Measurements from ENCODE around the gene PRELID2.

Gene PRELID2

GRCh38 chr5:145811834-145812625 is 23.1 kb downstream of the PRELID2 start:
- H3K4me3 ChIP-seq (replicated peaks; ENCODE audit: low read depth, low read length): no peak overlapping the region
- peak; percentile 76 for DNase-seq (ENCODE audit: low read depth)
- TF ChIP-seq CTCF (IDR thresholded peaks at IDR 0.05; ENCODE audit: low read length, missing control alignments): peak; percentile 45

DNA sequence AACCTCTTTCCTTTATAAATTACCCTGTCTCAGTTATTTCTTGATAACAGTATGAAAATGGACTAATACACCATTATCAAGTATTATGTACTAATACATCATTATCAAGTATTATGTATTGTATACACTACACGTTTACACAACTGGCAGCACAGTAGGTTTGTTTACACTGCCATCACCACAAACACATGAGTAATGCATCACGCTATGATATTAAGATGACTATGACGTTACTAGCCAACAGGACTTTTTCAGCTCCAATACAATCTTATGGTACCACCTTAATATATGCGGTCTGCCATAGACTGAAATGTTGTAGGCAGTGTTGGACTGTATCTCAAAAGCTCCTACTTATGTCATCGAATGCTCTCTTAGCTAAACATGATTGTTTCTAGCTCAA is 28.2 kb downstream of the PRELID2 start:
- H3K4me3 ChIP-seq (replicated peaks; ENCODE audit: low read depth, low read length): no peak overlapping the region
- TF ChIP-seq CTCF (IDR thresholded peaks at IDR 0.05; ENCODE audit: low read length, missing control alignments): no peak
- DNase-seq (ENCODE audit: low read depth): no peak

DNA sequence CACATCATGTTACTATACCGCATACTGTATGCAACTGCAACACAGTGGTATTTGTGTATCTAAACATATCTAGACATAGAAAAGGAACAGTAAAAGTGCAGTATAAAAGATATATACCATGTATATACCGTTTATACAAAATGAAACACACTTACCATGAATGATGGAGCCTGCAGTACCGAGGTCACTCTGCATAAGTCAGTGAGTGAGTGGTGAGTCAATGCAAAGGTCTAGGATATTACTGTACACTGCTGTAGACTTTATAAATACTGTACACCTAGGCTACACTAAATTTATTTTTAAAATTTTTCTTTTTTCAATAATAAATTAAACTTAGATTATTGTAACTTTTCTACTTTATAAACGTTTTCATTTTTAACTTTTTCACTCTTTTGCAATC is 29.3 kb downstream of the PRELID2 start:
- DNase-seq (ENCODE audit: low read depth): no peak
- no peak overlapping the region for H3K4me3 ChIP-seq (replicated peaks; ENCODE audit: low read depth, low read length)
- no peak for TF ChIP-seq CTCF (IDR thresholded peaks at IDR 0.05; ENCODE audit: low read length, missing control alignments)

GRCh38 chr5:145804701-145805100 is 30.4 kb downstream of the PRELID2 start:
- H3K4me3 ChIP-seq (replicated peaks; ENCODE audit: low read depth, low read length): no peak overlapping the region
- DNase-seq (ENCODE audit: low read depth): no peak

DNA sequence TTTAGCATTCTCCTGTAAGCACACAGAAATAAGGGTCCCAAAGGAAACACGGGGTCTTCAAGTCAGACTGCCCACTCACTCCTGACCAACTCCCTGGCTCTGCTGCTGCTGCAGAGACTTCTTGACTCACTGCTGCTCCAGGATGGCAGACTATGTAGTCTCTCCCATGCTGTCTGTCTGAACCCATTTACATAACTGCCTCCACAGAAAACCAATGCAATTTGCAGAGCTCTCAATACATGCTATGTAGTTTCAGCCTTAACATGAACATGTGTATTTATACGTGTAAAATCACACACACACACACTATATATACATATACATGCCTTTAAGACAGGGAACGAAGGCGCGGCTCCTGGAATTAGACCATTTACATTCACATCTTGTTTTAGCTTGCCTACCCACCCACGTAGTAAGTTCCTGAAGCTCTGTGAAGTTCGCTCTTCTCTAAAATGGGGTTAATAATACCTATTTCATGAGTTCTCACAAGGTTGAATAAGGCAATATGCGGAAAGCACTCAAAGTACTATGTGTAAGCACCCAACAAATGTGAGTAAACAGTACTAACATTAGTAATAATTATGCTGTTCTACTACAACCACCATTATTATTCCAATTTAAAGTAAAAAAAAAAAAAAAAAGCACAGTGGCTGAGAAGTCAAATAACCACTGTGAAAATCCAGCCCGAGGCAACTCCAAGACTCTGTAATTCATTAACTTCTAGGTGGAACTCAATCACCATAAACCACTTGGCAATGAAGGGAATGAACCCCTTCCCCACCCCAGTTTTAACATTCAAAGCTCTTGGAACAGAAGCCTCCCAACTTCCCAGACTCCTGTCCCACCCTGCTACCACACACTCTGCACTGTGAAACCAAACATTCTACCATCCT is 31.8 kb downstream of the PRELID2 start:
- no peak for TF ChIP-seq CTCF (IDR thresholded peaks at IDR 0.05; ENCODE audit: low read length, missing control alignments)
- no peak overlapping the region for H3K4me3 ChIP-seq (replicated peaks; ENCODE audit: low read depth, low read length)
- no peak for DNase-seq (ENCODE audit: low read depth)

More at GRCh38 chr5:145804701-145805100, 30.4 kb downstream of the PRELID2 start:
- TF ChIP-seq CTCF (IDR thresholded peaks at IDR 0.05; ENCODE audit: low read length, missing control alignments): no peak

GRCh38 chr5:145801195-145801594 is 33.9 kb downstream of the PRELID2 start:
- no peak for TF ChIP-seq CTCF (IDR thresholded peaks at IDR 0.05; ENCODE audit: low read length, missing control alignments)
- no peak for DNase-seq (ENCODE audit: low read depth)
- H3K4me3 ChIP-seq (replicated peaks; ENCODE audit: low read depth, low read length): no peak overlapping the region
